Endothelial cell of umbilical vein (primary cell): ENCODE data around the gene SRD5A1.

ENCODE experiments used
- CTCF ChIP-seq, 2 donors: IDR thresholded peaks; 1 replicate in 1 of 2; 2 replicates in 1 of 2; pipeline ENCODE4 v1.5.1; 2011; ENCODE audit warnings: low read length in 2 of 2, mild to moderate bottlenecking in 2 of 2, moderate library complexity in 2 of 2, control low read depth in 1 of 2, inconsistent platforms in 1 of 2, low read depth in 1 of 2; ENCODE audit not compliant: insufficient read depth in 1 of 2; ENCODE audit errors: extremely low read depth in 1 of 2
- EZH2 ChIP-seq: IDR thresholded peaks from 2 replicates; pipeline ENCODE4 v1.6.1; 2012; ENCODE audit warnings: borderline replicate concordance, low read depth, mild to moderate bottlenecking, moderate library complexity, low read length, inconsistent platforms; ENCODE audit not compliant: severe bottlenecking
- FOS ChIP-seq: IDR thresholded peaks from 2 replicates; pipeline ENCODE4 v1.6.1; 2011; ENCODE audit warnings: mild to moderate bottlenecking, low read length, moderate library complexity, borderline replicate concordance; ENCODE audit not compliant: insufficient read depth
- GATA2 ChIP-seq: IDR thresholded peaks from 2 replicates; pipeline ENCODE4 v1.7.0; 2011; ENCODE audit warnings: low read depth, mild to moderate bottlenecking, moderate library complexity, mixed read lengths, low read length; ENCODE audit not compliant: insufficient read length, insufficient read depth
- JUN ChIP-seq: IDR thresholded peaks from 2 replicates; pipeline ENCODE4 v1.6.1; 2011; ENCODE audit warnings: borderline replicate concordance, low read depth; ENCODE audit not compliant: insufficient read length, insufficient read depth
- MAX ChIP-seq: IDR thresholded peaks from 2 replicates; pipeline ENCODE4 v1.6.1; 2011; ENCODE audit not compliant: insufficient read depth, insufficient read length
- MYC ChIP-seq: IDR thresholded peaks from one replicate; pipeline ENCODE4 v1.6.1; 2011; ENCODE audit warnings: mild to moderate bottlenecking, low read depth, low read length
- POLR2A ChIP-seq: IDR thresholded peaks from 2 replicates; pipeline ENCODE4 v1.6.1; 2012; ENCODE audit warnings: low read depth, mild to moderate bottlenecking, control low read depth, low read length
- POLR2AphosphoS5 ChIP-seq: IDR thresholded peaks from 2 replicates; pipeline ENCODE4 v1.6.1; 2012; ENCODE audit warnings: low read depth, mild to moderate bottlenecking, control low read depth, low read length, moderate library complexity; ENCODE audit not compliant: insufficient read depth

GRCh38 chr5:6720561-6720921 is 87.3 kb downstream of the SRD5A1 start:
- no peak for TF ChIP-seq POLR2A
- no peak for TF ChIP-seq CTCF (IDR thresholded peaks at IDR 0.05; ENCODE audit: extremely low read depth in 1 of 2, insufficient read depth in 1 of 2, low read depth in 1 of 2, low read length in 2 of 2)
- TF ChIP-seq POLR2AphosphoS5 = no peak
- TF ChIP-seq EZH2 = no peak
- TF ChIP-seq GATA2 = no peak
- TF ChIP-seq JUN = no peak
- no peak for TF ChIP-seq MAX
- no peak for TF ChIP-seq MYC
- TF ChIP-seq FOS = no peak
